CD4-positive, alpha-beta T cell treated with Interleukin-4 for 1 hour (primary cell): ENCODE results near the gene SRD5A3.

Experiments
- DNase-seq, 2 donors: peaks; one replicate each; pipeline ENCODE4 v3.0.0-alpha.2; 2020 to 2022

SRD5A3 gene

GRCh38 chr4:55345980-55346850, at the start of gene SRD5A3:
Gene SRD5A3, plus strand, starts transcription at chr4:55346242. Its CDS starts 95 bp downstream, at chr4:55346337.
- DNase-seq: peak; percentile 80 to 81

GRCh38 chr4:55297346-55297745, 48.7 kb upstream of the SRD5A3 start:
- no peak for DNase-seq

- DNase-seq: no peak
Measured at GRCh38 chr4:55303760-55304165, 42.3 kb upstream of the SRD5A3 start.

- DNase-seq: no peak
Measured at GRCh38 chr4:55304303-55304702, 41.7 kb upstream of the SRD5A3 start.

- DNase-seq: no peak
Measured at GRCh38 chr4:55308071-55308470, 38.0 kb upstream of the SRD5A3 start.

- DNase-seq: peak in 1 of 2 donors; percentile 30
Measured at GRCh38 chr4:55311792-55312488, 34.1 kb upstream of the SRD5A3 start.

GRCh38 chr4:55312489-55313101, 33.4 kb upstream of the SRD5A3 start:
- peak; percentile 38 to 54 for DNase-seq

GRCh38 chr4:55314141-55314820, 31.8 kb upstream of the SRD5A3 start:
- DNase-seq: no peak

GRCh38 chr4:55318175-55319129, 27.6 kb upstream of the SRD5A3 start:
- DNase-seq: no peak

- peak; percentile 26 to 38 for DNase-seq
Measured at GRCh38 chr4:55321707-55322264, 24.3 kb upstream of the SRD5A3 start.

GRCh38 chr4:55323375-55323774, 22.7 kb upstream of the SRD5A3 start:
- no peak for DNase-seq

- DNase-seq: no peak
Measured at GRCh38 chr4:55326629-55327028, 19.4 kb upstream of the SRD5A3 start.

- no peak for DNase-seq
Measured at GRCh38 chr4:55329012-55329411, 17.0 kb upstream of the SRD5A3 start.

GRCh38 chr4:55330241-55330640, 15.8 kb upstream of the SRD5A3 start:
- no peak for DNase-seq

- no peak for DNase-seq
Measured at GRCh38 chr4:55336138-55337034, 9.7 kb upstream of the SRD5A3 start.

GRCh38 chr4:55337944-55338343, 8.1 kb upstream of the SRD5A3 start:
- DNase-seq: no peak

GRCh38 chr4:55338486-55338885, 7.6 kb upstream of the SRD5A3 start:
- no peak for DNase-seq

GRCh38 chr4:55340266-55340665, 5.8 kb upstream of the SRD5A3 start:
- DNase-seq: no peak

- DNase-seq: no peak
Measured at GRCh38 chr4:55343887-55344286, 2.2 kb upstream of the SRD5A3 start.

GRCh38 chr4:55345054-55345453, 988 bp upstream of the SRD5A3 start:
- DNase-seq: no peak
